ENCODE data around the gene YIPF2.

YIPF2 gene

GRCh38 chr19:10913716-10914340 lies 14.6 kb downstream of the YIPF2 start:
- no peak for DNase-seq (ENCODE audit: insufficient read length, low spot score)
- FAIRE-seq = no peak

GRCh38 chr19:10912619-10913018 lies 15.8 kb downstream of the YIPF2 start:
- no peak for DNase-seq (ENCODE audit: insufficient read length, low spot score)
- no peak for FAIRE-seq

- DNase-seq (ENCODE audit: insufficient read length, low spot score) (no peak), FAIRE-seq (no peak)
Observed at GRCh38 chr19:10911579-10912363, 16.7 kb downstream of the YIPF2 start.

- FAIRE-seq = no peak
Observed at GRCh38 chr19:10908380-10908960, 20.0 kb downstream of the YIPF2 start.

GRCh38 chr19:10907925-10908324 lies 20.5 kb downstream of the YIPF2 start:
- no peak for FAIRE-seq

More at GRCh38 chr19:10908380-10908960, 20.0 kb downstream of the YIPF2 start:
- no peak for DNase-seq (ENCODE audit: insufficient read length, low spot score)

GRCh38 chr19:10899151-10899653 lies 29.2 kb downstream of the YIPF2 start:
- DNase-seq (ENCODE audit: insufficient read length, low spot score) (no peak), FAIRE-seq (no peak)

More at GRCh38 chr19:10907925-10908324, 20.5 kb downstream of the YIPF2 start:
- DNase-seq (ENCODE audit: insufficient read length, low spot score) = no peak

GRCh38 chr19:10898633-10899032 lies 29.8 kb downstream of the YIPF2 start:
- FAIRE-seq (no peak), DNase-seq (ENCODE audit: insufficient read length, low spot score) (no peak)

- FAIRE-seq (no peak), DNase-seq (ENCODE audit: insufficient read length, low spot score) (no peak)
Observed at GRCh38 chr19:10896851-10897526, 31.4 kb downstream of the YIPF2 start.

- DNase-seq (ENCODE audit: insufficient read length, low spot score) (no peak), FAIRE-seq (no peak)
Observed at GRCh38 chr19:10895920-10896319, 32.5 kb downstream of the YIPF2 start.

- DNase-seq (ENCODE audit: insufficient read length, low spot score) (no peak), FAIRE-seq (no peak)
Observed at GRCh38 chr19:10895363-10895762, 33.1 kb downstream of the YIPF2 start.

GRCh38 chr19:10894911-10895213 lies 33.6 kb downstream of the YIPF2 start:
- FAIRE-seq = no peak
- DNase-seq (ENCODE audit: insufficient read length, low spot score) = no peak

- FAIRE-seq (no peak), DNase-seq (ENCODE audit: insufficient read length, low spot score) (no peak)
Observed at GRCh38 chr19:10892256-10892655, 36.2 kb downstream of the YIPF2 start.

GRCh38 chr19:10891405-10892086 lies 36.9 kb downstream of the YIPF2 start:
- DNase-seq (ENCODE audit: insufficient read length, low spot score) = no peak
- no peak for FAIRE-seq

- DNase-seq (ENCODE audit: insufficient read length, low spot score) (no peak), FAIRE-seq (no peak)
Observed at GRCh38 chr19:10889880-10890279, 38.6 kb downstream of the YIPF2 start.

GRCh38 chr19:10888421-10888866 lies 40.0 kb downstream of the YIPF2 start:
- FAIRE-seq = no peak
- no peak for DNase-seq (ENCODE audit: insufficient read length, low spot score)

GRCh38 chr19:10887616-10888367 lies 40.6 kb downstream of the YIPF2 start:
- no peak for DNase-seq (ENCODE audit: insufficient read length, low spot score)

GRCh38 chr19:10885201-10886169 lies 43.0 kb downstream of the YIPF2 start:
- FAIRE-seq (no peak), DNase-seq (ENCODE audit: insufficient read length, low spot score) (no peak)

More at GRCh38 chr19:10887616-10888367, 40.6 kb downstream of the YIPF2 start:
- FAIRE-seq = no peak

- FAIRE-seq = no peak
Observed at GRCh38 chr19:10884274-10884673, 44.2 kb downstream of the YIPF2 start.

GRCh38 chr19:10882108-10882457 lies 46.4 kb downstream of the YIPF2 start:
- DNase-seq (ENCODE audit: insufficient read length, low spot score) (no peak), FAIRE-seq (no peak)

More at GRCh38 chr19:10884274-10884673, 44.2 kb downstream of the YIPF2 start:
- no peak for DNase-seq (ENCODE audit: insufficient read length, low spot score)
